Iris pigment epithelial cell (primary cell): Measurements from ENCODE around the gene CDK17.
A peak's percentile ranks its signal among the peaks of the same experiment; 100 is the strongest.

Experiments
- DNase-seq: peaks from one replicate; pipeline ENCODE4 v3.0.0-alpha.2; 2011; ENCODE audit warnings: low read depth

CDK17 gene

DNA sequence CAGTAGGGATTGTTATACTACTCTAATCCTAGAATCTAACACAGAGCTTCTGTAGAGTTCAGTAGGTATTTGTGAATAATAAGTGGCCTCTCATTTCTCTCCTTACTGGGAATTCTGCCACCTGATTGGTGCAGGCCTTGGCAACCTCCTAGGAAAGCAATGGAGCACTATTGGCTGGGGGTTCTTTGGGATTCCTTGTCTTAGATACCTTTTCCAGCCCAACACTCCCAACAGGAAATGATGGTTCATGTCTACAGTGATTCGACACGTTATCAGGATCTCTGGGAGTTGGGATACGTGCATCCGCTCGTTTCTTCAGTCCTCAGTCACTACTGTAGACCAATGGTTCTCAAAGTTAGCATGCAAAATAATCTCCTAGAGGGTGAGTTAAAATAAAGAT, 138.7 kb downstream of the CDK17 start:
- no peak for DNase-seq

DNA sequence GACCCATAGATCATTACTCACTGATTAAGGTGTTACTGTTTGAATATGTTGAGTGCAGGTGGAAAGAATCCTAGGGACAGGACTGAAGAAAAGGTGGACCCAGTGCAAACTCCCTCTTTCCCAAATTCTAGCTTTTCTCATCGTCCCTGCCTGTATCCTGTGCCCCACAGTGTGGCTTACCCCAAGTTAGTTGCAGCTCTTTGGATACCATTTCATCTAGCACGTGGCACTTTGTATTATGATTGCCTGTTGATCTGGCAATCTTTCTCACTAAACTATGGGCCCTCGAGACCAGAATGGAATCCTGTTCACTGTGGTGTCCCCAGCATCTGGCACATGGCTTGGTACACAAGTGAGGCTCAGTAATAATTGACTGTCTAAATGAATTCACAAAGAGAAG, 139.6 kb downstream of the CDK17 start:
- DNase-seq: no peak

DNA sequence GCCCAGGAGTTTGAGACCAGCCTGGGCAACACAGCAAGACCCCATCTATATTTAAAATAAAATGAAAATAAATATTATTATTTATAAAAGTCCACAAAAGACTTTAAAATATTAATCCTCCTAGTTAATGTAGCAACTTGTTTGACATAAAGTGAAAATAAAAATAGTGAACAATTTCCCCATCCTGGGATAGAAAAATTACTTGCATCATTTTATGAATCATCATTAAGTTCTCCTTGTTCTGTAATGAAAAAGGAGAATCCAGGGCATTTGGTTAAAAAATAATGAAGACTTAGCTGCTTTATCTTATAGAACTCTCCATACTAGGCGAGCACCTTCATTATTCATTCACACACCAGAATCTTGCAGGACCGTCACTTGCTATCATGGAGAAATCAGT, 140.0 kb downstream of the CDK17 start:
- DNase-seq: peak; percentile 32

DNA sequence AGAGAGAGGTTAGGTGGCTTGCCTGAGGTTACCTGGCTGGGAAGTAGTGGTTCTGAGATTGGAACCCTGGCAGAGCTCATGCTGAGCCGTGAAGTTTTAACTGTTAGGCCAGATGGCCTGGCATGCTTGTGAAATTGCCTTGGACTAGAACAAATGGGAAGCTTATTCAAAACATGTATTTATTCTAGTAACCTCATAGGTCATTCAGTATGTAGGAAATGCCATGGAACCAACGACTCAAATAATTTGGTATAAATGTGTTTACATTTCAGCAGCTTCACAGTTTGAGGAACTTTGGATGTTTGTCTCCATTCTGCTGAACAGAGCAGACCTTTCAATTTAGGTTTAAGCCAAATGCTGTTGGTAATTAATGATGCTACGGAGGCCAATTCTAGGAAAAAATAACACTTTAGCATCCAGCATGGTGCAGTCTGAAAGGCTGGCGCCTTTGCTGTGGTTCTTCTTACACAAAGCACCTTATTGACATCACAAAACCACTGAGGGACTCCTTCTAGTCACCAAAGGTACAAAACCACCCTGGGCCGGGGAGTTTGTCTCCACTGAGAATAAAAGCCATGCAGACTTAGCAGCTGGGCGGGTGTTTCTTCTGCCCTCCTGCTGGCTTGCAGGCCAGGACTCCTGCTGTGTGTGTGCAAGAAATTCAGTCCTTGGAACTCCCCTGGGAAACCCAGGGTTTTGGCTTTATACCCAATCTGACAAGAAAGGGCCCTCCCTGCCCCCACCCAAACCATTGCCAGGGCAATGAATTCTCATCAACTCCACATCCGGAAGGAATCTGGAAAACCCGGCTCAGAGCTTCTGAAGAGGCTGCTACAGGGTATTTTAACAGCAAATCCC, 141.9 kb downstream of the CDK17 start:
- DNase-seq: peak; percentile 51

DNA sequence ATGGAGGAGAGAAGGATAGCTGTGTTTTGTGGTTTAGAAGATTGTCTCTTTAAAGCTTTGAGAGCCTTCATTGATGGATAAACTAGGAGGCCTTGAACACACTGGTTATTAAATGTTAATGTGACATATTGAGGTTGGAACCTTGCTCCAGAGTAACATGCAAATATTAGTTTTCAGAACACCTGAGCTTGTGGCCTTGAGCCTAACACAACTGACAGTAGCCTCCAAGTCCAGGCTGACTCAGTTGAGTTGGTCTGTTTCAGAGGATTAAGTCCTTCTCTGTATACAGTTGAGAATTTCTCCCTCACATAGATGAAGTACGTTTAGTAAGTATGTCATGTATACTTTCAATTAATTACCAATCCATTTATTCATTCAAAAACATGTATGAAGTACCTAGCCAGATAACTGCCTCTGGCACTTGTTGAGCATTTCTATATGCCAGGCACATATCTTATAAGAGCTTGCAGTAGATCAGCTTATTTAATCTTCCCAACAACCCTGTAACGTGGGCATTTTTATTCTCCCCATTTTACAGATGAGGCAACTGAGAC, 142.6 kb downstream of the CDK17 start:
- peak; percentile 34 for DNase-seq

DNA sequence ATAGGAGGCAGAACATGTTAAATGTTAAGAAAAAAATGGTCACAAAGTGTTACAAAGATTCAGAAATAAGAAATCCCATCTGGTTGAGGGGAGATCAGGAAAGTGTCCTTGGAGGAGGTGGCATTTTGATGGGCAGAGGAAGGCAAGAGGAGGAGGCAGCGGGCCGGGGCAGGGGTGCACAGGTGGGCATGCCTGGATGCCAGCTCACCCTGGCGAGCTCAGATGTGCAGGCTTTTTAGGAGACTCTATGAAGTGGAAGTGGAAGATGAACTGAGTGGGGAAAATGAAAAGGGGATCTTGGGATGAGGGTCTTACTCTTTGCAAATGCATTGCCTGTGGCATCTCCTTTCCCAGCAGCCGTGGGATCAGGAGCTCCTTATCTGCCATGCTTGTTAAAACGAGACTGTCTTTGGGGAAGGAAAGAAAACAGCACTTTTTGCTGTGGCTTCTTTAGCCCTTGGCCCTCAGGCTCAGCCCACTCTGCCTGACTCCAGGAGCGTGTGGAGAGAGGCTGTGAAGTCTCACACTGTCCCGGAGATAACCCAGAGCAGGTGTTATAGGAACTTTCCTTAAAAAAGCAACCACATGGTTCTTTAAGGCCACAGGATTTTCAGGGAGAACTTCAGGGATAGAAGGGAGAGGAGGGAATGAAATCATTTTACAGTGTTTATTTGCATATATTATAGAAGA, 143.4 kb downstream of the CDK17 start:
- DNase-seq: no peak

DNA sequence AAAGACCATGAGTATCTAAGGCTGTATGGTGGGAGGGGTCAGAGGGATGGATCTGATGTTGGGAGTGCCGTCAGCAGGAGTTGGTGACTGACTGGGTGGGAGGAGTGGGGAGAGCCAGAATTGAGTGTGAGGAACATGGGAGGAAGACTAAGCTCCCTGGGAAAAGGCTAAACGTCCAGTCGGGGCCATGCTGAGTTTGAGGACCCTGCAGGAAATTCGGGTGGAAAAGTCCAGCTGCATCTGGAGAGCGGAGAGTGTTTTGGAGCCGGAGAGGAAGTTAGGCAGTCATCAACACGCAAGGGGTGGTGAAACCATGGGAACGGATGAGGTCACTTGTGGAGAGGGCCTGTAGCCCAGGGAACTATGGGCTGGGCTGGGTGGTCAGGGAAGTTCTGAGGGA, 145.2 kb downstream of the CDK17 start:
- DNase-seq: peak; percentile 55

DNA sequence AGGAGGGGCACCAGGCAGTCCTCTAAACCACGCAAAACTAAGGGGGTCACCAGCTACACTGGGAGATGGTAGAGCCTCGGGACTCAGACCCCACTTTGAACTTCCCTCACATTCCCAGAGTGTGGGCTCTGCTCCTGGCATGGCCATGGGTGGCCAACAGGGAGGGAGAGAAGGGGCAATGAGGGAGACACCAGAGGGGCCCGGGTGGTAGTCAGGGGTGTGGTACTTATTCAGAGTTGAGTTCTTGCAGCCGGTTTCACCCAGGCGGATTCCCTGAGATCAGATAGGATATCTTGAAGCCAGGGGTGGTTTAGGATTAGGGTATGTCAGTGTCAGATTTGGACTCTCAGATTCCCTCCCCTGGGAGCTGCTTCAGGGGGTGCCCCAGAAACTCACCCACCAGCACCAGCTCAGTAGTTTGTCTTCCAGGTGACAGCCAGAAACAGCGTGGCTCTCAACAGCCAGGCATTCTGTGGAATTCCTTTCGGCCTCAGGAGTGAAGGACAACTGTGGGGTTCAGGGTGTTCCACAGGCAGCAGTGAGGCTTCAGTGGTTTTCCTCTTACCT, 150.0 kb downstream of the CDK17 start:
- no peak for DNase-seq

DNA sequence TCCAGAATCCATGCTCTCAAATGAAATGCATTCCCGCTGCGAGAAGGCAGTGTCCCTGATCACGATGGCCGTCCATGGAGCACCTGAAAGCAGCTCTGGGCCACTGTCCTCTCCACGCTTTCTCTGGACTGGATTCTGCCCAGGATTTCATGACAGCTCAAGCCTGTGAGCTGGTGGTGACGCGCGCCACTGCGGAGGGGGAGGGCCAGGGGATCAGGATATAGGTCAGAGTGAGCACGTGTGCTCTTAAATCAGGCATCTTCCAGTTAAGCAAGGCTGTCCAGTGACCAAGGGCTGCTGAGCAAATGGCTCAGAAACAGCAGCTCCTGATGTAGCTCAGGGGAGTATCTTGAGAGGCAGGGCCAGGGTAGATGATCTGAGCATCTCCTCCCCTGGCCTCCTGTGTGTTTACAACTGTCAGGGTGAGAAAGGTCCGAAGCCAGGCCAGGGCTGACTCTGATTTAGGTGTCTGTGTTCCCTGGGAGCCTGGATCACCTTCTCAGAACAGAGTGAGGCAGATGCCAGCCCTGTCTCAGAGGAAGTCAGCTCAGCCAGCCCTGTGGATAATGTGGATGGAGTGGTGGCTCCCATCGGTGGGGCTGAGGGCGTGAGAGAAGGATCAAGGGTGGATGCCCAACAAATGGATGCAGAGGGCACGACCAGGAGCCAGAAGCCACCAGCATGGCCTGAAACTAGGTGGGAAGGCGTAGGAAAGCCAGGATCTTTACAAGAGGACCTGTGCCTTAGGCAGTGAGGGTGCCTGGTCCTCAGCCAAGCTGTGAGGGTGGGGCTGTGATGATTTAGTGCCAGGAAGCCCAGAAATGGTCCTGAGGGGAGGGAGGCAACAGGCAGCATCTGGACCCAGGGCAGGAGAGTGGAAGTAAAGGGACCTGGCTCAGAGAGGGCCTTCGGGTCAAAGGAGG, 150.8 kb downstream of the CDK17 start:
- peak; percentile 66 for DNase-seq

DNA sequence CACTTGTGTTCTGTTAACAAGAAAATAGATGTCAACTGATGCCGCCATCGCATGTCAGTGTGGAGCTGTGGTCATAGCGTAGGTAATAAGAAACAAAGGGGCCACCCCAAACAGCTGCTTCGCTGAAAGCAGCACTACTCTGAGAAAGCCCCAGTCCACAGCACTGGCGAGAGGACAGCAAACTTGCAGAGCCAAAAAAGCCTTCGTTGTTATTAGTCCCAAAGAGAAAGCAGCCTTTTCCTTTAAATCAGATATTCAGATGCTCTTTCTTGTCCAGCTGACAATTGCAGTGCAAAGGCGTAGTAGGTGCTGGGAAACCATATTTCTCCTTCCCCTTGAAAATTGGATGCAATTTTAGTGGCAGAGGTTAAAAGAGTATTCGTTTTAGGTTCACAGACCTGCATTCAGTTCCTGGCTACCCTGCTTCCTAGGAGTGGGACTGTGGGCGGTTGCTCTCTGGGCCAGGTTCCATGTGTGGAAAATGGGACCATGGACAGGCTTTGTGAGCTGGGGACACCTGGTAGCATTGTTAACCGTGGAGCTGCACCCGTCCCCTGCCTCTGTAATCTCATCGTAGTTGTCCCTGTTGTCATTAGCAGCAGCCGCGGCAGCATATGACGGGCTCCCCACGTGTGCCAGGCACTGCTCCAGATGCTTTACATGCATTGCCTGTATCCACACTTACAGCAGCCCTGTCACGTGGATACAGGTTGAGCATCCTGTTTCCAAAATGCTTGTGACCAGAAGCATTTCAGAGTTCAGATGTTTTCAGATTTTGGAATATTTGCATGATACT, 151.9 kb downstream of the CDK17 start:
- DNase-seq: no peak

DNA sequence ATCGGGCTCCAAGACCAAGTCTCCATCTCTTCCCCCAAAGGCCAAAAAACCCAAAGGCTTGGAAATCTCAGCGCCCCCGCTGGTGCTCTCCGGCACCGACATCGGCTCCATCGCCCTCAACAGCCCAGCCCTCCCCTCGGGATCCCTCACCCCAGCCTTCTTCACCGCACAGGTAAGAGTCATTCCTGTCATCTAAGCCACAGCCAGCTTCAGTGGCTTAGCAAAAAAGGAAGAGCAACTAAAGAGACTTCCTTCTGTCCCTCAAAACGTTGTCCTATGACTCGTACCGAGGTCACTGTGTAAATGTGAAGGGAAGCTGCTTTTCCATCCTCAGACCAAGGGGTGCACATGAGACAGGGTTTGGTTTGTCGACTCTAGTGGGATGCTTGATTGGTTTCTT, 152.7 kb downstream of the CDK17 start:
- no peak for DNase-seq

DNA sequence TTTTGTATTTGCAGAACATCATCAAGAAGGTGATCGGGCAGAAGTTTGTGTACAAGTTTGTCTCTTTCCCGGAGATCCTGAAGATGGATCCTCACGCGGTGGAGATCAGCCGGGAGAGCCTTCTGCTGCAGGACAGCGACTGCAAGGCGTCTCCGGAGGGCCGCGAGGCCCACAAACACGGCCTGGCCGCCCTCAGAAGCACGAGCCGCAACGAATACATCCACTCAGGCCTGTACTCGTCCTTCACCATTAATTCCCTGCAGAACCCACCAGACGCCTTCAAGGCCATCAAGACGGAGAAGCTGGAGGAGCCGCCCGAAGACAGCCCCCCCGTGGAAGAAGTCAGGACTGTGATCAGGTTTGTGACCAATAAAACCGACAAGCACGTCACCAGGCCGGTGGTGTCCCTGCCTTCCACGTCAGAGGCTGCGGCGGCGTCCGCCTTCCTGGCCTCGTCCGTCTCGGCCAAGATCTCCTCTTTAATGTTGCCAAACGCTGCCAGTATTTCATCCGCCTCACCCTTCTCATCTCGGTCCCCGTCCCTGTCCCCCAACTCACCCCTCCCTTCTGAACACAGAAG, 153.2 kb downstream of the CDK17 start:
- no peak for DNase-seq

DNA sequence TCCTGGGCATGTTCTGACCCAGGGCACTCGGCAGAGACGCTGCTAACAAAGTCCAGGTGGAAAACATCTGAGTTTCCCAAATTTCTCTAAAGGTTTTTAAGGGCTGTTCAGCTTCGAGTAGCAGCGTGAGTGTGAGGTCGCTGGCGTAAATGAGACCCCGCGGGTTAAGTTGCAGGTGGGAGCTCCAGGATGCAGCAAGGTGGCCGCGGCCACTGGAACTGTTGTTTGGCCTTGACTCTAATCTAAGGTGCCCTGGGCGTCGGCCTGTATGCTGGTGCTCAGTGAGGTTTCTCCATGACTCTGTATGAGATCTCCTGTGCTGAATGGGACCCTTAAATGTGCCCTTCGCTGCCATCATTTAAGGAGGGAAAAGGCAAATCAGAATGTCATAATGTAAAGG, 155.4 kb downstream of the CDK17 start:
- DNase-seq: no peak

DNA sequence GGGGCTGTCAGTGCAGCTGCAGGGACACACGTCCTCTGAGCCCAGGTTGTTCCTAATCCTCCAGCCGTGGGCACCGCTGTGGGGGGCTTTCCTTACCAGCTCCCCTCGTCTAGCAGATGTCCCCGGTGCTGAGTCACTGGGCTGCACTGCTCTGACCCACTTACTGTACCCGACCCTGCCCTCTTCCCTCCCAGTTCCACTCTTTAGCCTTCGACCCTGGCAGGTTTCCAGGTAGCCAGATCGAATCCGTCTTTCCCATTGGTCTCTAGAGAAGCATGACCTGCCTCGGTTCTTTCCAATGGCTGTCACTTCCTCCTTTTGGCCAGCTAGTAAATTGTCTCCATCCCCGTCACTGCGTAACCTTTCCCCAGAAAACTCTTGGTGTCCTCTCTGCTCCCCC, 157.6 kb downstream of the CDK17 start:
- DNase-seq: no peak

DNA sequence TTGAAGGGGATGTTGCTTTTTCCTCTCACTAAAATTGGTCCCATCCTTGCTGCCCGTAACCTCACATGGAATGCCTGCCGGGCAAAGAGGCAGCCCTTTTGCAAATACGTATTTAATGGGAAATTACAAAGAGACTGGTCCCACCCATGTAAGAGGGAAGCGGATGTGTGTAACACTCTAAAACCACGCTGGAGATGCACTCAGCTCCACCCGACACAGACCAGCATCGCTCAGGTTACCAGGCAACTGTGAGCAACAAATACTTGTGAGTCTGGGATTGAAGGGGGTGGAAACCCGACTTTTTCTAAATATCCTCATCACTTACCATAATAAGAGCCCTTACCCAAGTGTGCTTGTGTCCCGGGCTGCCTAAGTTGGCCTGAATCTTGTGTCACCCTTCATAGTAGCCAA, 158.4 kb downstream of the CDK17 start:
- DNase-seq: peak; percentile 61

DNA sequence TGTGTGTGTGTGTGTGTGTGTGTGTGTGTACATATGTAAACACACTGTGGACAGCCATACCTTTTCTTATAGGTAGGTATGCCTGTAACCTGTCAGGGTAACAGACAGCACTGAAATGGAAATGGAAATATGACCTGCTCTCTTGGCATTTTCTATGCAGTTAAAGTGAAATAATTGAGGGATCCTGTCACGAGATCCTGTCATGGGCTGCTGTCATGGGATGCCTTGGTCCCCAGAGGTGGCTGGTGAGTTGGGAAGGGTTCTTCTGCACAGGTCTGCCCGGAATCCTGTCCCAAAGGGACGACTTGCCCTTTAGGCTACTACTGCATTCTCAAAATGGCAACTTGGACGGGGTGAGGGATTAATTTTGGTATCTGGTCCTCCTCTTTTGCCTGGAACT, 158.8 kb downstream of the CDK17 start:
- DNase-seq: no peak

DNA sequence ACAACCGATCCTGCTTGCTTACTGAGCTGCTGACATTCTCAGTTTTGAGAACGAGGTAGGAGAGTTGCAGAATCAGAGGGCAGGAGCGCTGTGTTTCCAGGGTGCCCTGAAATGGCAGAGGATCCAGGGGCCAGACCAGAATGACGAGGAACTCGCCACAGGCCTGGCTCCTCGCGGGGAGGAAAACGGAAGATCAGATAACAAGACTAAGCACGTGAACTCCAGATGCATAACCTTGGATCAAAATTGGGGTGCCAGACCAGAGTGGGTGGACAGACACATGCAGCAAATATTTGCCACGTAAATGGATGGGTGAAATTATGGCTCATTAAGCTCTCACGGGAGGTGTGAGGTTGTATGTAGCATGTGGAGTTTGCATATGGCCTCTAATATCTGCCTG, 159.6 kb downstream of the CDK17 start:
- DNase-seq: peak; percentile 51

DNA sequence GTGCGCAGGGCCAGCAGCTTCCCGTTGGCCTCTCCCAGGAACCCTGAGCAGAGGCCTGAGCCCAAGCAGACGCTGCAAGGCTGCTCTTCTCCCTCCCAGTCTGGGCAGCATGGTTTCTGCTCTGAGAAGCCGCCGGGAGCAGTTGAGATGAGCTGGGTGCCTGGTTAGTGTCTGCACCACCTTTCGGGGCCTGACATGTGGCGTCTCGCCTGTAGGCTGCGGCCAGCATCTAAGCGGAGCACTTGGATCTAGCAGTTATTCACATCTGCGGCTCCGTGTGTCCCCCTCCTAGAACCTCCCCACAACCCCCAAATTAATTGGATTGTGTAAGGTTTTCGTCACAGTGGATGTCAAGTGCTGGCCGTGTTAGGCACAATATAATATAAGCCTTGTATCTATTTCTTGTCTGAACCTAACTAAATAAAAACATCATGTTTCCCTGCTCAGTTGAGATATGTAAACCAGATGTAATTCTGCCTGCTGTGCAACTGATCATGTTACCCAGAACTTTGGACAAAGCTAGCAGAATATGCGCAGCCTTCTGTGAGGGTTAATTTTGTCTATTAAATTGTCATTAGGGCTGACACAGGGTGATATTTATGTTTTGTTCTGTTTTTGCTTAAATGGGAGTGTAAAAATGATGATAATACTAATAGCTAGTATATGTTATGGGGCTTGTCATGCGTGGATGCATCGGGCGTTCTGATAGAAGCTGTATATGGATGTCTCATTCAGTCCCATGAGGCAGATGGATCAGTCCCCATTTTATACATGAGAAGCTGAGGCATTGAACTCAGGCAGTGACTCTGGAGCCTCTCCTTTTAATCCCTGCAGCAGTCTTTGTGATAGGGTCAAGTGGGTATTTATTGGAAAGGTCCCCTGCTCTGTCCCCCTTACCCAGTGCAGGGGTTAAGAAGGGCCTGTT, 160.3 kb downstream of the CDK17 start:
- DNase-seq: no peak

DNA sequence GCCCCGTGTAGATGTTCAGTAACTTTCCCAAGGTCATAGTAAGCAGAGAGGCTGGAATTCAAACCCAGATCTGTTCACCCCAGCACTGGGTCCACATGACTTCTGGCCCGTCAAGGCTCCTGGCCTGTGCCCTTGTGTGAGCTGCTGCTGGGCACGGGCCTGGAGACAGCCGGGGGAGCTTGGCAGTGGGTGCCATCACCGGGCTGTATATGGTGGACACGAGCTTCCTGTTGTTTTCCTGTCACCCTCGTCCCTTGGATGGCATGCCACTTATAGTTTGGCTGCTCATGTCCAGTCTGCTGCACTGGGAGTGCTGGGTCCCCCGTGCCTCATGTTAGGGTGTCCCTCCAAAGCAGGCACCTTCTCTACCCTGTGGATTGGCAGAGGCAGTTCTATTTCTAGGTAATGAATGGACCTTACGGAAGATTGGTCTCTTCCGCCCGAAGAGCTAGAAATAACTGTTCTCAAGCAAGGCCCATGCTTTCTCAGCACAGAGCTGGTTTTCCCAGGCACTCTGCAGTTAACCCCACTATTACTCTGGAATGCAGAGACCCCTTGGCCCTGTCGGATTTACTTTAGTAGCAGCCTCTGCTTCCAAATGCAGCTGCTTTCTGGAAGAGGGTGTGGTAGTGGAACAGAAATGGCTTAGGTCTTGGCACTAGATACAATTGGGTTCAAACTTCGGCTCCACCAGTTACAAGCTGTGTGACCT, 161.7 kb downstream of the CDK17 start:
- no peak for DNase-seq
